GM21360 (cell line): ENCODE data around the gene FOXP1.
"Not testable (repeated sequence)": the region's sequence is repeated elsewhere in the genome, so short reads cannot be mapped to it uniquely, and the experiment has no call there.

Experiments
- ATAC-seq: cut with Tn5 transposase; IDR thresholded peaks from one replicate; pipeline ENCODE4 v1.9.1; 2021; ENCODE audit warnings: mild to moderate bottlenecking, moderate library complexity; ENCODE audit not compliant: unreplicated experiment

The FOXP1 gene

DNA sequence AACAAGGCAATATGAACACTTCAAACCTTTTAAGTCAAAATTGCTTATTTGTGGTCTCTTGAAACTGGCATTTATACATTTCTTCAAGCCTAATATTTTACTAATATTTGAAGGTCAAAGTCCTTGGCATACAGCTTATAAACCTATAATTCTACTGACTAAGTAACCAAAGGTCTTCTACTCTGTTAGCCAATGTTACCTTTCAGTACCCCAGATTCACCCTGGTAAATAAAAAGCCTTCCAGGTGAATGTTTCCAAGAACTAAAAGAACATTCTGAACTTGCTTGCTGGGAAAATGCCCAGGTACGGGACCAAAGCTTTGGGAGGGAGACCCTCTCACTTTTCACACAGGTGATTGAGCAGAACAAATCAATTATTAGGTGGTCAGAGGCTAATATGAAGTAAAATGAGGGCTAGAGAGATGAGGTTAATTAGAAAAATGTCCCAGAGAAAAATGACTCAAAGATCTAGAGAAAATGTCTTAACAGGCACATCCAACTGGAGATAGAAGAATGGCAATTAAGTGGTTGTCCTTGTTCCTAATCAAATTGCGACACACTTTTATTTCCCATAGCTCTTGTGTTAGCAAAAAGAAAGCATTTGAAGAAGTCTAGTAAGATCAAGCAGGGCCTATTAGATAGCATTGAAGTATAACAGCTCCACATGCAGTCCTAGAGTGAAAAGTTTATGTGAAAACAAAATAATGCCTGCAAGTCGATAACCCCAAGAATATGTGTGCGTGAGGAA lies 232.0 kb downstream of the FOXP1 start:
- no peak for ATAC-seq

DNA sequence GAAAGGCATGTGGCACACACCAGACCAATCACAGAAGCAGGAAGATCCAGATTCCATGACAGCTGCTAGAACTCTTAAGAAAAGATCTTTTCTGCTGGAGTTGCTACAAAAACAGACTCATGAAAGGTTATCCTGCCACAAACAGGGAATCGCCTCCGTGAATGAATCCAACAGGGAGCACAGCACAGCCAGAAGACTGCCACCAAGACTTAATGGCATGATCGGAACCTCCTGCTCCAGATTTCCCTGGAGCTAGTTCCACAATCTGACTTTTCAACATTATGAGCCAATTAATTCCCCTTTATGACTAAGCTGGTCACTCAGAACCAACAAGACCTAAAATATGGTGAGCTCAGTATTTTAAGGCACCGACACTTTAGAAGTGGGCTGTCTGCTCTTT lies 232.5 kb downstream of the FOXP1 start:
- ATAC-seq = no peak

DNA sequence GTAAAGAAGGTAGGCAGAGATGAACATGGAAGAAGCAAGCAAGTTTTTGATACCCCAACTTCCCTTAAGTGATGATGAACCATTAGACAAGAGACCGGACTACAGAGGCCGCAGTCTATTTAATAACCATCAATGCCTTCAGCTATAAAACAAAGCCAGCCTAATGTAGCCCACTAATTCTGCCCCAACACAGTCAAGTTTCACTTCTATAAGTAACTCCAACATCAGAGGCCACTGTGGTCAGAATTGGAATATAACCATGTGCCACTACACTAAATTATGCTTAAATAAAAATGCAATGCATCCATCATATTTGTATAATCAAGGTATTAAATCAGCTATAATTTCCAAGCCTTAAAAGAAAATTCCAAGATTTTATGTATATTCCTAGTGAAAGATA lies 234.7 kb downstream of the FOXP1 start:
- ATAC-seq = no peak

DNA sequence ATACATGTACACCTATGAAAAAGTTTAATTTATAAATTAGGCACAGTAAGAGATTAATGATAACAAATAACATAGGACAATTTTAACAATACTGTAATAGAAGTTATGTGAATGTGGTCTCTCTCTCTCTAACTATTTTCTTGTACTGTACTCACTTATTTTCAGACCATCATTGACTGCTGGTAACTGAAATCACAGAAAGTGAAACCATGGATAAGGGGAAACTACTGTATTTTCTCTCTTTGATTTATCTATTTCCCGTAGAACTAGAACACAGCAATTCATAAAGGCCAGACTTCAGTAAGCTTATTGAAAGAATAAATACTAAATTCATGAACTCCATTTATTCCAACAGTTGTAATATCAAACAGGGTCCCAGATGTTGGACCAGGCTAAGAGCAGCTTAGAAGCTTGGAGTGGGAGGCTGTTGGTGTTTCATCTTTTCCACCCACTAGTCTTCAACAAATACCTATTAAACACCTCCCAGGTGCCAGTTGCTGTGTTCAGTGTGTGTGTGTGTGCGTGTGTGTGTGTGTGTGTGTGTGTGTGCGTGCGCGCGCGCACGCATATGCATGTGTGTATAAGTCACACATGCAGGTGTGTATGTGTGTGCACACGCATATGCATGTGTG lies 235.4 kb downstream of the FOXP1 start:
- no peak for ATAC-seq

DNA sequence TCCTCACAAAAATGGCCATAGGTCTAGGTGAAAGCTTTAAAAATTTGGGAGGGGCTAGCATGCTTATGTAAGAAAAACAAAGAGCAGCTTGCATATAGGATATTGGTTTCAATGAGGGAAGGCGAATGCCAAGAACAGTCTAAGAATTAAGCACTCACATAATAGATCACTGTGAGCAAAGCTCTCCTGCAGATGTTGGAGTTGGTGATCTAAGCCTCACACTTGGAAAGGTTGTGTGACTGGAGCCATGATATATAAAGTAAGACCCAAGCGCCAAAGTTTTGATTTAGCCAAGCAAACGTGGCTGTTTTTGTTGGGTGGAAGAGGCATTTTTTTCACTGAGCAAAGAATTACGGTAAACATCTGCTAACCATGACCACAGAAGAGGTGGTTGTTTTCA lies 237.5 kb downstream of the FOXP1 start:
- ATAC-seq = no peak

DNA sequence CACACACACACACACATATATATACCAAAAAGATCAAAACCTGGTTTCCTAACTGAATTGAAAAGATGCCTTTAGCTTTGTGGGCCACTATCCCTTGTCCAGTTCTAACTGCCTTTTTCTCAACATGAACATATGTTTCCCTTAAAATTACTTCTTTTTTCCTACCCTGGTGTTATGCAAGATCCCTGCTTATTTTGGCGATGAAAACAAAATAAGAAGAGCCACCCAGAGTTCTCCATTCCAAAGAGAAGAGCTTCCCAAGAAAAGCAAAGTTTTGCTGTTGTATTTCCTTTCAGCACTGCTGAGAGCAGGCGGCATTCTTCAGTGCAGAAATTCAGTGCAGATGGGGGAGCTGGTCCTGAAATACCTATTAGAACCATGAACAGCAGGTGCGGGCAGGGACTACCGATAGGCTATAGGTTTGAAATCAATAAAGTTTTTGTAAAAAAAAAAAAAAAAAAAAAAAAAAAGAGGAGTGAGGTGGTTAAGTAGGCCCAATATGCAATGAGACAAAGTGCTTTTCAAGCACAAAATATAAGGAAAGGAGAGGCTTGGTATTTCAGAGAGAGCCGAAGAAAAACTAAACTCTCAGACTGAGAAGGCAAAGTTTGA lies 238.0 kb downstream of the FOXP1 start:
- ATAC-seq = no peak

DNA sequence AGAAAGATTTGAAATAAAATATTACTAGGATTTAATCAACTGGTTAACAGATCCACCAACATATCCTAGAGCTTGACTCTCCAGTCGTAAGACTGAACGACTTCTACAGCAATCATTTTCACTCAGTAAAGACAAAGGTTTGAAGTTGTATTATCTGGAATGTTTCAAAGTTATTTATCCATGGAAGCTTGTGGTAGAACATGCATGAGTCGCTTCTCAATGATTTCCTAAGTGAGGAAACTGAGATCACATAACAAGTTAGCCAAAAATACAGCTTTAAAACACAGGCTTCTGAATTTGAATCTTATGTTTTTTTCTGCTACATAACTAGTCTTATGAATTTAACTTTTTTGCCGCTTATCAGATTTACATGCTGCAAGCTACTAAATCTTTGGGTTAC lies 241.8 kb downstream of the FOXP1 start:
- no peak for ATAC-seq

DNA sequence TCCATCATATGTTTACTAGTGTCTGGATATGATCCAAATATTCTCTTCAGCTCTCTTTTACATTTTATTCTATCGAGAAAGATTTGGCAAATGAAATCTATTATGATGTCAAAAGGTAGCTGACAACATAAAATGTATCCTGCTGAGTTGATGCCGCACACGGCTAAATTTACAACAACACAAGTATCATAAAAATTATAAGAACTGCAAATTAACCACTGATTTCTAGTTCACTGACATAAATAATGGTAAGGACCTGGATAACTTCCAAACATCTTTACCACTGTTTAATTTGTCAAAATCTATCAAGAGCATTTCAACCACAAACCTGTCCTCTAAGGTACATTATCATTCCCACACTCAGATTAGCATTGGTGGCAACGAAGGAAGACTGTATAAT lies 244.5 kb downstream of the FOXP1 start:
- no peak for ATAC-seq

DNA sequence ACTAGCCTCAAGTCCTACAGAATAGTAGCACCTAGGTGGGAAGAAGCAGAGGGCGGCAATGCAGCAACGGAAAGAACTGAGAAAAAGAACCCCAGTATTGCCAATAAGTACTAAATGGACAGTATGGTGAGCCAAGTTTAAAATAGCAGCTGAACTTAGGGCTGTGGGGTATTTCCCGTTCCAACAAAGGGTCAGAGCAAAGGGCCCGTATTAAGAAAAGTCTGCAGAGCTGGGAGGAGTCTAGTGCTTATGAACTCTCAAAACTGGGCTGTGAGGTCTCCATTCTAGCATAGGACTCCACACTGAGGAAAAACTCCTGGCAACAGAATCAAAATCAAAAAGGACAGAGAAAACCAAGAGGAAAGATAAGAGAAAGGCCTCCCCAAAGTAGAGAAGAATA lies 250.7 kb downstream of the FOXP1 start:
- no peak for ATAC-seq

DNA sequence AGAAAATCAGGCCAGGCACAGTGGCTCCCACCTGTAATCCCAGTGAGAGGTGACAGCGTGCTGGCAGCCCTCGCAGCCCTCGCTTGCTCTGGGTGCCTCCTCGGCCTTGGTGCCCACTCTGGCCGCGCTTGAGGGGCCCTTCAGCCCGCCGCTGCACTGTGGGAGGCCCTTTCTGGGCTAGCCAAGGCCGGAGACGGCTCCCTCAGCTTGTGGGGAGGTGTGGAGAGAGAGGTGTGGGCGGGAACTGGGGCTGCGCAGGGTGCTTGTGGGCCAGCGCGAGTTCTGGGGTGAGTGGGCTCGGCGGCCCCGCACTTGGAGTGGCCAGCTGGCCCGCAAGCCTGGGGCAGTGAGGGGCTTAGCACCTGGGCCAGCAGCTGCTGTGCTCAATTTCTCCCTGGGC lies 252.6 kb downstream of the FOXP1 start:
- no peak for ATAC-seq

DNA sequence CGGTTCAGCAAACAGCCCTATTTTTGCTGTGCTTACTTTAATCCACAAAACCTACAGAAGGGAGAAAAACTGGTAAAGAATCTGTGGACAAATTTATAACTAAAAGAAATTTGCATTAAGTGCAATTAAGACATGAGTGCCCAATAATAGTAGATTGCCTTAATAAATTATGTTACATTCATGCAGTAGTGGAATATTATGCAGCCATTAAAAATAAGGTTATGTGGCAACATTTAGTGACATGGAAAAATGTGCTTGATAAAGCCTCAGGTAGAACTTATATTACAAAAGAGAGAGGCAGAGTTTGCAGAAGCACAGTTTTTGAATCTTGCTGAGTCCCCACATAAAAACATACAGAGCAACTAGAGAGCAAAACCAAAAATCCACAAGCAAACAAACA lies 253.0 kb downstream of the FOXP1 start:
- no peak for ATAC-seq

DNA sequence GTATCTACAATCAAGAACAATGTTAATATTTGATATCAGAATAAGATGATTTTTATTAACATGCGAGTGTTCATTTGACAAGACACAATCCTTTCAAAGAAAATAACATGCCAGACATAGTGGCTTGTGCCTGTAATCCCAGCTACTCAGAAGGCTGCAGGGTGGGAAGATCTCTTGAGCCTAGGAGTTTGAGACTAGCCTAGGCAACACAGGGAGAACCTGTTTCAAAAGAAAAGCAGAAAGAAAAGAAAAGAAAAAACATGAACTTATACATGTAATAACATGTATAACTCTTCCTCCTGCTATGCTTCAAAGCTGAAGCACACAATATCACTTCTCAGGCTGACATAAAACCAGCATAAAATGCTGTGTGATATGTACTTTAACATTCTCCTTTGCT lies 253.7 kb downstream of the FOXP1 start:
- ATAC-seq = no peak

DNA sequence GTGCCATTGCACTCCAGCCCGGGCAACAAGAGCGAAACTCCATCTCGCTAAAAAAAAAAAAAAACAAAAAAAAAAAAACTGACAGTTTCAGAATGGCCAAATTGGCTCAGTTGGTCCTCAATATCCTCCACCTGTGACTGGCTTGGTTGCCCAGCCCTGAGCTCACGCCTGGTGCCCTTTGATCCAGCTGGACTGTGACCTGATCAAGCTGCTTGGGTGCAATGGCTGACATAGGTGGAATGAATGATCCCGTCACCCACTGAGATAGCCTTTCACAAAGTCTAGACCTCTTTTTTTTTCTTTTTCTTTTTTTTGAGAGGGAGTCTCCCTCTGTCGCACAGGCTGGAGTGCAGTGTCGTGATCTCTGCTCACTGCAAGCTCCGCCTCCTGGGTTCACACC lies 254.6 kb downstream of the FOXP1 start:
- ATAC-seq = no peak

DNA sequence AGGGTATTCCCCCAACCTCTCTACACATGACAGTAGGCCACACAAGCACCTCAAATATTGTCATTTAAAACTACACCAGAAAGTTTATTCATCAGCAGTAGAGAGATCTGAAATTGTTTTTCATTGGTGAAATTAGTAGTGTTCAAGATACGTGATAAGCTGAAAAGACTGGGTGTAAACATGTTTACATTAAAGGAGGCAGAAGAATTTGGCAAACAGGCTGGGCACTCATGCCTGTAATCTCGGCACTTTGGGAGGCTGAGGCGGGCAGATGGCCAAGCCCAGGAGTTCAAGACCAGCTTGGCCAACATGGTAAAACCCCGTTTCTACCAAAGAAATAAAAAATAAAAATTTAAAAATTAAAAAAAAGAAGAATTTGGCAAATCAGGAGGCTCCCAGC lies 255.6 kb downstream of the FOXP1 start:
- no peak for ATAC-seq

DNA sequence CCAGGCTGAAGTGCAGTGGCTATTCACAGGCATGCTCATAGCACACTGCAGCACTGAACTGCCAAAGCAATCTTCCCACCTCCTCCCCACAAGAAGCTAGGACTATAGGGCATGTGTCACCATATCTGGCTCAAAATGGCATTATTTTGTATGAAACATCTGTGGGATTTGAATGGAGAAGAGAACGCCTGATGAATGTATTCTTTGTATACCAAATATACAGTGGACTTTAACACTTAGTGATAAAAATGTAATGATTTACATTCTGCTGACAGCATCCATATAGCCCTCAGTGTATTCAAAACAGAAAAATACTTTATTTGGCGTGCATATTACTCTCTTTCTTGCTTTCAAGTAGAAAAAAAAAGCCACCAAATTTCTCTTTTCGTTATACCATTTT lies 257.8 kb downstream of the FOXP1 start:
- ATAC-seq = no peak

DNA sequence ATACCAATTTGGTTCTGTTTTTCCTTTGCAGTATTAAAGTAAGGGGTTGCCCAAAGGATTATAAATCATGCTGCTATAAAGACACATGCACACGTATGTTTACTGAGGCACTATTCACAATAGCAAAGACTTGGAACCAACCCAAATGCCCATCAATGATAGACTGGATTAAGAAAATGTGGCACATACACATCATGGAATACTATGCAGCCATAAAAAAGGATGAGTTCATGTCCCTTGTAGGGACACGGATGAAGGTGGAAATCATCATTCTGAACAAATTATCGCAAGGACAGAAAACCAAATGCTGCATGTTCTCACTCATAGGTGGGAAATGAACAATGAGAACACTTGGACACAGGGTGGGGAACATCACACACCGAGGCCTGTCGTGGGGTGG lies 259.3 kb downstream of the FOXP1 start:
- not testable (repeated sequence) for ATAC-seq

DNA sequence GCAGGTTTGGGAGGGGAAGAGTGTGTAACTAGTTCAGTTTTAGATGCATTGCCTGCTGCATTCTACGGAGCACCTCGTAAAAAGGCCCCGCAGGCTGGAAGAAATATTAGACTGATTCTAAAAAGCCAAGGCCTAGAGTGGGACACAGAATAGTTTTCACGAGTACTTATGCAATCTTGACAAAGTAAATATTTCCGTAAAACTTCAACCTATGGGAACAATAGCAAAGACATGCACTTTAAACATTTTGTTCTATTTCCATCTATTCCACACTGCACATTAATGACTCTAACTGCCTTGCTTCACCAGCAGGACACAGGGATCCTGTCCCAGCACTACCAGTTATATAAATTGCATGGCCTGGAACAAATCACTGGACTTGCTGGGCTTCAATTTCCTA lies 260.0 kb downstream of the FOXP1 start:
- ATAC-seq = no peak

DNA sequence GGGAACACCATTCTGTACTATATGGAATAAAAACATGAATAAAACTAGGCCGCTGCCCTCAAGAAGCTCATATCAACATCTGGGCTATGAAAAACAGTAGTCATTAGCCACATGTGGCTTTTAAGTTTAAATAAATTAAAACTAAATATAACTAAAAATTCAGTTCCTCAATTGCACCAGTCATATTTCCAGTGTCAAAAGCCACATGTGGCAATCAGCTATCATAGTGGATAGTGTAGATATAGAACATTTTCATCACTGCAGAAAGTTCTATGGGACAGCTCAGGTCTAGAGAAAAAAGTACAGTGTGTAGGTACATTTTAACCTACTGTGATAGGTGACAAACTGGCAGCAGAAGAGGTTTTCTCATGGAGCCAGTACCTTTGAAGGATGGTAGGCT lies 261.4 kb downstream of the FOXP1 start:
- no peak for ATAC-seq

DNA sequence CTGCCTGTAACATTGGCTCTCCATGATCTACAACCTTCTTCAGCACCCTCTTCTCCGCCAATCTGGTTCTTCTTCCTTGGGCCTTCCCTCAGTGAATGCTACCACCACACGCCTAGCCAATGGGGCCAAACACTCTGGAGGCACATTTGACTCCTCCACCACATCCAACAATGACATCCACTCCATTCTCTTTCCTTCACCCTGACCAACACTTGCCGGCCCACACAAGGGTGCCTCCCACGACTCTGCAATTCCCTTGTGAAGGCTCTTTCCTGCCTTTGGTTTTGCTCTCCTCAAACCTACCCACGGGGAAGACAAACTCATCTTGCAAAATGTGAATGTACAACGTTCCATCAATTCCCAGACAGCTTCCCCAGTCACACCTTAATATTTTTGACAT lies 263.8 kb downstream of the FOXP1 start:
- ATAC-seq = no peak

DNA sequence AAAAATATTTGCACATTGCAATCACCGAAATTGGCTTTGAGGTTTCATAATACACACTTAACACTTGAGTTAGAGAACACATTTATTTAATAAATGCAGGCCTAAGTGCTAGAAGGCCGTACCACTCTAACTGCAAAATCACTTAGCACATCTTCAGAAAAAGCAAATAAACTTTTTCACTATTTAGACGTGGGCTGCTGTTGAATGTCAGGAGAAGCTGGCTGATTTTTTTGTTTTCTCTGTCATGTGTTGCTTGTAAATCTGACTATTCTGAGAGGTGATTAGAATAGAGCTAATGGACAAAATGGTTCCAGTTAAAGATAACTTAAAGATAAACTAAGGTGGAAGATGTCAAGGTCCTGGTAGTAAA lies 265.1 kb downstream of the FOXP1 start:
- no peak for ATAC-seq

DNA sequence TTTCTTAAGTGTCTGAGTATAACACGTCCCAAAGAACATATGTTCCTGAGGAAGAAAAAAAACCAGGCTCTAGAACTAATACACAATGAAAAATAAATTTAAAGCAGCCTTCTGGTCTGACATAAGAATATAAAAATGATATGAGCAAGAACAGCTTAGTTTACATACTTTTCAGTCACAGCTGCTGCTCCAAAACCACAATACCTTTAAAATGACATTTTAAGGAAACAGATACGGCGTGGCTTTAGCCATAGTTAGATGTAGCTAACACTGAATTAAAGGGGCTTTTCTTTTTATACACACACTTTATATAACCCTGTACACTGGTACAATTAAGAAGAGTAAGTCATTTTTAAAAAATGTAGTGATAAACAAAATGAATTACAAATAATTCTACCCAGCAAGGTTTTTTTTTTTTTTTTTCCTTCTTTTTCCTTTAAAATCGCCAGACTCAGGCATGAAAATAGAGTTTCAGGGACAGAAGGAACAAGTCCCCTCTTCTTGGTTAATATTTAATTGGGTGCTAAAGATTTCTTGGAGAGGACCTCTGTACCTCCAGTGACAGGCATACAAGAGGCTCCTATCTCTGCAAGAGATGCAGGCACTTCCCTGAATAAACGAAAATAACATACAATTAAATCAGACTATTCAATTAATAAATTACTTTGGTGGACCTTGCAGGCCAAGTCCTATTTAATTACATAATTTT lies 265.6 kb downstream of the FOXP1 start:
- ATAC-seq = no peak

DNA sequence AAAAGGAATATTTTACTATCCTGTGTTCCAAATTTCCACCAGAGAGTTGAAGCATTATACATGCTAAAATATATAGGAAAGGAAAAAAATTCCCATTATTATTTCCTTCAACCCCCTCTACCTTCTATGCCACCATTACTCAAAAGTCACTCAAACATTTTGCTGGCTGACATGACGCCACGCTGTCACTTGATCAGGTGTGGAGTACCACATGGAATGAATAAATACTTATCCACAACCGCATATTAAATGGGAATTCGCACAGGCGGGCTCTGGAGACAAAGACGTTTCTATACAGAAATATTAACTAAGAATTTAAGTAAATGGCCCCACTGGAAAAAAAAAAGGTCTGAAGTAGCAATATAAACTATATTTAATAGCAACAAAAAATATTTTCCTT lies 266.4 kb downstream of the FOXP1 start:
- no peak for ATAC-seq
